GM12891 (cell line): ENCODE data around the gene CERCAM.
"Not testable (repeated sequence)": the region's sequence is repeated elsewhere in the genome, so short reads cannot be mapped to it uniquely, and the experiment has no call there.

Experiments
- DNase-seq: peaks from one replicate; pipeline ENCODE4 v3.0.0; 2011; ENCODE audit warnings: low spot score; ENCODE audit not compliant: insufficient read length
- FAIRE-seq: peaks from 2 replicates; lab custom pipeline; 2011; peaks lifted over from hg19 to GRCh38; lab: Jason Lieb, UNC
- PAX5 ChIP-seq: IDR thresholded peaks from 2 replicates; pipeline ENCODE4 v1.6.1; 2011; ENCODE audit warnings: low read length, moderate library complexity, mild to moderate bottlenecking; ENCODE audit not compliant: insufficient read depth, severe bottlenecking
- POLR2A ChIP-seq: IDR thresholded peaks from 2 replicates; pipeline ENCODE4 v1.6.1; 2011; ENCODE audit warnings: low read depth, low read length, control low read depth
- POLR2AphosphoS5 ChIP-seq: IDR thresholded peaks from 2 replicates; pipeline ENCODE4 v1.6.1; 2011; ENCODE audit warnings: low read depth, low read length, control low read depth
- POU2F2 ChIP-seq: IDR thresholded peaks from 2 replicates; pipeline ENCODE4 v1.6.1; 2011; ENCODE audit warnings: low read depth, mild to moderate bottlenecking, control low read depth, low read length, moderate library complexity
- SPI1 ChIP-seq: IDR thresholded peaks from 2 replicates; pipeline ENCODE4 v1.6.1; 2011; ENCODE audit warnings: low read depth, low read length, control low read depth
- TAF1 ChIP-seq: IDR thresholded peaks from 2 replicates; pipeline ENCODE4 v1.6.1; 2011; ENCODE audit warnings: low read depth, low read length, control low read depth

The CERCAM gene

GRCh38 chr9:128406848-128407391 lies 13.7 kb upstream of the CERCAM start:
- no peak for DNase-seq
- no peak for TF ChIP-seq PAX5
- TF ChIP-seq POU2F2 = no peak
- TF ChIP-seq POLR2A = no peak
- TF ChIP-seq SPI1 = no peak
- FAIRE-seq = no peak

GRCh38 chr9:128408963-128409431 lies 11.7 kb upstream of the CERCAM start:
- TF ChIP-seq POU2F2 (no peak), POLR2AphosphoS5 (no peak), PAX5 (no peak), POLR2A (no peak), SPI1 (no peak), TAF1 (no peak)
- FAIRE-seq = no peak
- no peak for DNase-seq

- TF ChIP-seq SPI1 (no peak), PAX5 (no peak), POLR2AphosphoS5 (no peak), POLR2A (no peak), TAF1 (no peak), POU2F2 (no peak)
- DNase-seq (no peak), FAIRE-seq (no peak)
Observed at GRCh38 chr9:128409450-128409849, 11.2 kb upstream of the CERCAM start.

- TF ChIP-seq PAX5 = no peak
- no peak for TF ChIP-seq SPI1
- TF ChIP-seq POLR2A = no peak
- no peak for TF ChIP-seq POU2F2
- no peak for TF ChIP-seq POLR2AphosphoS5
- TF ChIP-seq TAF1 = no peak
- DNase-seq = no peak
- FAIRE-seq = no peak
Observed at GRCh38 chr9:128409978-128410377, 10.7 kb upstream of the CERCAM start.

GRCh38 chr9:128411364-128412119 lies 9.1 kb upstream of the CERCAM start:
- FAIRE-seq (no peak), DNase-seq (no peak)
- TF ChIP-seq SPI1 (no peak), TAF1 (no peak), POLR2A (no peak), POU2F2 (no peak), PAX5 (no peak), POLR2AphosphoS5 (no peak)

- TF ChIP-seq PAX5 (no peak), POLR2AphosphoS5 (no peak), SPI1 (no peak), TAF1 (no peak), POU2F2 (no peak), POLR2A (no peak)
- DNase-seq (peak; percentile 51), FAIRE-seq (peak; percentile 38)
Observed at GRCh38 chr9:128412120-128412790, 8.4 kb upstream of the CERCAM start.

- not testable (repeated sequence) for DNase-seq, FAIRE-seq
Observed at GRCh38 chr9:128413728-128414127, 6.9 kb upstream of the CERCAM start.

- DNase-seq (no peak), FAIRE-seq (no peak)
- no peak for TF ChIP-seq POU2F2
- no peak for TF ChIP-seq POLR2AphosphoS5
- no peak for TF ChIP-seq POLR2A
- TF ChIP-seq PAX5 = no peak
- TF ChIP-seq SPI1 = no peak
- no peak for TF ChIP-seq TAF1
Observed at GRCh38 chr9:128414461-128414860, 6.2 kb upstream of the CERCAM start.

- no peak for FAIRE-seq
- TF ChIP-seq POU2F2 (no peak), PAX5 (no peak)
- DNase-seq = no peak
Observed at GRCh38 chr9:128415281-128415680, 5.4 kb upstream of the CERCAM start.

GRCh38 chr9:128416014-128416413 lies 4.6 kb upstream of the CERCAM start:
- no peak for FAIRE-seq
- no peak for TF ChIP-seq TAF1
- TF ChIP-seq POLR2AphosphoS5 = no peak
- TF ChIP-seq PAX5 = no peak
- TF ChIP-seq POU2F2 = no peak
- TF ChIP-seq SPI1 = no peak
- TF ChIP-seq POLR2A = no peak
- no peak for DNase-seq
